ENCODE measurements around the gene LRRC46.

- TF ChIP-seq POLR2A (IDR thresholded peaks at IDR 0.05; ENCODE audit: low read depth, low read length), result peak; percentile 91
- peak; percentile 8; the same call in 1 of the 2 replicates for TF ChIP-seq DPF2 (IDR thresholded peaks at IDR 0.05)
- no peak for TF ChIP-seq BMI1 (IDR thresholded peaks at IDR 0.05; ENCODE audit: borderline replicate concordance)
- peak; percentile 55; the same call in 1 of the 2 replicates for TF ChIP-seq TBL1XR1 (IDR thresholded peaks at IDR 0.05; ENCODE audit: low read depth, low read length)
- peak; percentile 85 for TF ChIP-seq POLR2AphosphoS5 (IDR thresholded peaks at IDR 0.05; ENCODE audit: low read length)
- no peak for TF ChIP-seq EZH2 (IDR thresholded peaks at IDR 0.05; ENCODE audit: borderline replicate concordance, control insufficient read depth, low read depth, low read length)
- no peak for TF ChIP-seq HDAC2 (IDR thresholded peaks at IDR 0.05)
- peak; percentile 21 to 77 (median 35); a peak in 4 of 6 replicates for TF ChIP-seq CTCF (IDR thresholded peaks at IDR 0.05 in 2 of 3, conservative IDR thresholded peaks at IDR 0.05 in 1 of 3; ENCODE audit: control insufficient read depth in 2 of 3, extremely low read depth in 1 of 3, insufficient read depth in 1 of 3, low read depth in 3 of 3, low read length in 3 of 3)
- no peak for TF ChIP-seq EP300 (IDR thresholded peaks at IDR 0.05; ENCODE audit: borderline replicate concordance in 1 of 2, control insufficient read depth in 1 of 2, low read depth in 2 of 2, low read length in 2 of 2)
- no peak for TF ChIP-seq PBX3 (IDR thresholded peaks at IDR 0.05; ENCODE audit: insufficient replicate concordance, low read depth, low read length)
- peak; percentile 82; the same call in 1 of the 2 replicates for TF ChIP-seq NKRF (conservative IDR thresholded peaks at IDR 0.05)
- no peak for TF ChIP-seq HDAC6 (IDR thresholded peaks at IDR 0.05; ENCODE audit: unreplicated experiment)
Measured at GRCh38 chr17:47821424-47822391, 9.8 kb upstream of the LRRC46 start, which contains the start of gene OSBPL7.
